NCI-H2081 (cell line): ENCODE measurements around the gene MALRD1.

ENCODE experiments used
- DNase-seq, 2 experiments: peaks; one replicate each; lab custom pipeline; 2025; lab: John Stamatoyannopoulos, UW

MALRD1 gene

GRCh38 chr10:19577381-19577780, 528.8 kb downstream of the MALRD1 start:
- DNase-seq, result no peak

GRCh38 chr10:19577807-19578206, 529.2 kb downstream of the MALRD1 start:
- DNase-seq, result no peak

- DNase-seq, result no peak
Observed at GRCh38 chr10:19578571-19578970, 530.0 kb downstream of the MALRD1 start.

GRCh38 chr10:19579761-19580545, 531.4 kb downstream of the MALRD1 start:
- DNase-seq, result no peak

GRCh38 chr10:19580691-19581090, 532.1 kb downstream of the MALRD1 start:
- DNase-seq, result no peak

GRCh38 chr10:19588608-19589007, 540.0 kb downstream of the MALRD1 start:
- DNase-seq, result no peak

- DNase-seq, result no peak
Observed at GRCh38 chr10:19592276-19592675, 543.7 kb downstream of the MALRD1 start.

- no peak for DNase-seq
Observed at GRCh38 chr10:19595212-19595845, 546.7 kb downstream of the MALRD1 start.

GRCh38 chr10:19605806-19606205, 557.2 kb downstream of the MALRD1 start:
- no peak for DNase-seq

- no peak for DNase-seq
Observed at GRCh38 chr10:19606968-19607367, 558.4 kb downstream of the MALRD1 start.

- no peak for DNase-seq
Observed at GRCh38 chr10:19611775-19612174, 563.2 kb downstream of the MALRD1 start.

- DNase-seq, result no peak
Observed at GRCh38 chr10:19616966-19617365, 568.4 kb downstream of the MALRD1 start.

- no peak for DNase-seq
Observed at GRCh38 chr10:19620811-19621210, 572.2 kb downstream of the MALRD1 start.

- DNase-seq, result no peak
Observed at GRCh38 chr10:19623321-19623720, 574.7 kb downstream of the MALRD1 start.

GRCh38 chr10:19626156-19626555, 577.6 kb downstream of the MALRD1 start:
- DNase-seq, result no peak

- DNase-seq, result no peak
Observed at GRCh38 chr10:19628767-19629560, 580.4 kb downstream of the MALRD1 start.

GRCh38 chr10:19629567-19629966, 581.0 kb downstream of the MALRD1 start:
- DNase-seq, result no peak

GRCh38 chr10:19634163-19634562, 585.6 kb downstream of the MALRD1 start:
- DNase-seq, result no peak

- no peak for DNase-seq
Observed at GRCh38 chr10:19638182-19638895, 589.7 kb downstream of the MALRD1 start.

GRCh38 chr10:19638896-19639233, 590.3 kb downstream of the MALRD1 start:
- no peak for DNase-seq

GRCh38 chr10:19640566-19641263, 592.1 kb downstream of the MALRD1 start:
- no peak for DNase-seq

- no peak for DNase-seq
Observed at GRCh38 chr10:19651549-19651948, 602.9 kb downstream of the MALRD1 start.
